Activated CD8-positive, alpha-beta memory T cell treated with anti-CD3 and anti-CD28 coated beads, Interleukin-2, amount 10 ng/mL, durations not matched to agents 7 days and 5 days (primary cell): ENCODE measurements around the gene RNLS. TPM values are rescaled to one million over a fixed set of nuclear protein-coding genes. Genes with fewer than 3 reads are reported as not detected.

ENCODE experiments used
- ATAC-seq: fragments of 150-1000 bp; cut with Tn5 transposase; one replicate; pipeline ENCODE4 v1.10.0; 2021; ENCODE audit warnings: moderate library complexity
- CTCF ChIA-PET: fragments of 350-600 bp; sonication (Branson Sonifier 250); formaldehyde crosslinking; loops from one replicate; lab custom pipeline; 2021; ENCODE audit warnings: antibody characterized with exemption; lab: Charles Lee
- DNase-seq: peaks from one replicate; pipeline ENCODE4 v3.0.0-alpha.2; 2020
- H3K27ac Mint-ChIP-seq: one replicate; pipeline ENCODE4 v1.8.0; 2021; ENCODE audit warnings: mild to moderate bottlenecking, mixed read lengths
- H3K27me3 Mint-ChIP-seq: one replicate; pipeline ENCODE4 v1.8.0; 2021; ENCODE audit warnings: mixed read lengths
- H3K36me3 Mint-ChIP-seq: one replicate; pipeline ENCODE4 v1.8.0; 2021; ENCODE audit warnings: mild to moderate bottlenecking, mixed read lengths
- H3K4me1 Mint-ChIP-seq: one replicate; pipeline ENCODE4 v1.8.0; 2021; ENCODE audit warnings: mixed read lengths
- H3K4me3 Mint-ChIP-seq: one replicate; pipeline ENCODE4 v1.8.0; 2021; ENCODE audit warnings: mild to moderate bottlenecking, moderate library complexity, mixed read lengths
- H3K9me3 Mint-ChIP-seq: one replicate; pipeline ENCODE4 v1.8.0; 2022; ENCODE audit warnings: low read depth, mixed read lengths
- total RNA-seq, 2 experiments: library from RNA; stranded (reverse); gene quantifications; one replicate each; pipeline ENCODE4 v1.2.3, GENCODE V29; 2021

RNLS gene
- total RNA-seq, 2 experiments from 2014 or later, result 2.9 to 3.7 TPM

- no peaks in the 10 kb centered on the region for H3K9me3 Mint-ChIP-seq
- H3K27ac Mint-ChIP-seq, result no peak overlapping the region
- H3K27me3 Mint-ChIP-seq, result no peaks in the 10 kb centered on the region
Measured at GRCh38 chr10:88336334-88336733, 246.8 kb downstream of the RNLS start.

GRCh38 chr10:88333248-88333630, 249.9 kb downstream of the RNLS start:
- H3K4me3 Mint-ChIP-seq, result no peak overlapping the region
- no peak for ATAC-seq

More at GRCh38 chr10:88336334-88336733, 246.8 kb downstream of the RNLS start:
- DNase-seq (no peak), ATAC-seq (no peak)
- Mint-ChIP-seq H3K36me3 (peaks cover 3% of the 10 kb centered on the region), H3K4me1 (peaks cover 11% of the 10 kb centered on the region), H3K4me3 (no peak overlapping the region)
- CTCF ChIA-PET, result no interaction called here

GRCh38 chr10:88332503-88333247, 250.4 kb downstream of the RNLS start:
- peaks cover 11% of the 10 kb centered on the region for H3K4me1 Mint-ChIP-seq
- CTCF ChIA-PET, result no interaction called here
- peaks cover 5% of the 10 kb centered on the region for H3K36me3 Mint-ChIP-seq
- no peaks in the 10 kb centered on the region for H3K9me3 Mint-ChIP-seq
- ATAC-seq, result no peak
- no peak for DNase-seq
- no peaks in the 10 kb centered on the region for H3K27me3 Mint-ChIP-seq
- H3K27ac Mint-ChIP-seq, result no peak overlapping the region
- no peak overlapping the region for H3K4me3 Mint-ChIP-seq

More at GRCh38 chr10:88333248-88333630, 249.9 kb downstream of the RNLS start:
- Mint-ChIP-seq H3K9me3 (no peaks in the 10 kb centered on the region), H3K36me3 (peaks cover 6% of the 10 kb centered on the region), H3K27me3 (no peaks in the 10 kb centered on the region), H3K27ac (no peak overlapping the region), H3K4me1 (peaks cover 11% of the 10 kb centered on the region)
- DNase-seq, result no peak
- CTCF ChIA-PET, result no interaction called here

- H3K4me1 Mint-ChIP-seq, result peaks cover 11% of the 10 kb centered on the region
- no peak overlapping the region for H3K4me3 Mint-ChIP-seq
- no peak overlapping the region for H3K27ac Mint-ChIP-seq
- H3K27me3 Mint-ChIP-seq, result no peaks in the 10 kb centered on the region
- H3K36me3 Mint-ChIP-seq, result peaks cover 7% of the 10 kb centered on the region
- CTCF ChIA-PET, result interaction anchor here (1.3 kb wide), 1 partner anchor 25 kb away, joined by 3 read pairs; no protein-coding TSS in a partner anchor
- no peaks in the 10 kb centered on the region for H3K9me3 Mint-ChIP-seq
- ATAC-seq (no peak), DNase-seq (no peak)
Measured at GRCh38 chr10:88330174-88330573, 252.9 kb downstream of the RNLS start.

- DNase-seq, result no peak
- no peak overlapping the region for H3K4me3 Mint-ChIP-seq
- no peak for ATAC-seq
- H3K9me3 Mint-ChIP-seq, result peaks cover 21% of the 10 kb centered on the region
- H3K27me3 Mint-ChIP-seq, result no peaks in the 10 kb centered on the region
- H3K27ac Mint-ChIP-seq, result no peak overlapping the region
- CTCF ChIA-PET, result no interaction called here
- H3K4me1 Mint-ChIP-seq, result no peaks in the 10 kb centered on the region
- peaks cover 39% of the 10 kb centered on the region for H3K36me3 Mint-ChIP-seq
Measured at GRCh38 chr10:88322324-88323063, 260.6 kb downstream of the RNLS start.

- DNase-seq (no peak), ATAC-seq (no peak)
- Mint-ChIP-seq H3K9me3 (peaks cover 21% of the 10 kb centered on the region), H3K4me1 (no peaks in the 10 kb centered on the region), H3K27me3 (no peaks in the 10 kb centered on the region), H3K4me3 (no peak overlapping the region), H3K36me3 (peaks cover 43% of the 10 kb centered on the region), H3K27ac (no peak overlapping the region)
- CTCF ChIA-PET, result interaction anchor here (0.6 to 1.0 kb wide), 2 partner anchors 12 to 1107 kb away, joined by 3 to 4 read pairs; no protein-coding TSS in a partner anchor
Measured at GRCh38 chr10:88319960-88320517, 263.1 kb downstream of the RNLS start.

- Mint-ChIP-seq H3K9me3 (peaks cover 21% of the 10 kb centered on the region), H3K27me3 (no peaks in the 10 kb centered on the region), H3K4me1 (peaks cover under 1% of the 10 kb centered on the region), H3K4me3 (no peak overlapping the region), H3K27ac (no peak overlapping the region), H3K36me3 (peaks cover 43% of the 10 kb centered on the region)
- no peak for DNase-seq
- CTCF ChIA-PET, result no interaction called here
- no peak for ATAC-seq
Measured at GRCh38 chr10:88318803-88319202, 264.3 kb downstream of the RNLS start.

GRCh38 chr10:88317099-88317498, 266.0 kb downstream of the RNLS start:
- peaks cover 21% of the 10 kb centered on the region for H3K9me3 Mint-ChIP-seq
- H3K4me3 Mint-ChIP-seq, result no peak overlapping the region
- H3K36me3 Mint-ChIP-seq, result peaks cover 43% of the 10 kb centered on the region
- H3K27me3 Mint-ChIP-seq, result no peaks in the 10 kb centered on the region
- H3K4me1 Mint-ChIP-seq, result peaks cover 5% of the 10 kb centered on the region
- H3K27ac Mint-ChIP-seq, result no peak overlapping the region
- CTCF ChIA-PET, result no interaction called here
- no peak for ATAC-seq
- DNase-seq, result no peak

- Mint-ChIP-seq H3K36me3 (peaks cover 40% of the 10 kb centered on the region), H3K4me3 (no peak overlapping the region), H3K27ac (no peak overlapping the region), H3K27me3 (no peaks in the 10 kb centered on the region), H3K4me1 (peaks cover 5% of the 10 kb centered on the region), H3K9me3 (peaks cover 20% of the 10 kb centered on the region)
- DNase-seq (no peak), ATAC-seq (no peak)
- CTCF ChIA-PET, result no interaction called here
Measured at GRCh38 chr10:88316292-88316861, 266.7 kb downstream of the RNLS start.

- peaks cover 15% of the 10 kb centered on the region for H3K9me3 Mint-ChIP-seq
- no peak overlapping the region for H3K4me3 Mint-ChIP-seq
- H3K27ac Mint-ChIP-seq, result no peak overlapping the region
- DNase-seq, result no peak
- H3K27me3 Mint-ChIP-seq, result no peaks in the 10 kb centered on the region
- peaks cover 5% of the 10 kb centered on the region for H3K4me1 Mint-ChIP-seq
- H3K36me3 Mint-ChIP-seq, result peaks cover 34% of the 10 kb centered on the region
- CTCF ChIA-PET, result no interaction called here
- ATAC-seq, result no peak
Measured at GRCh38 chr10:88315755-88316154, 267.4 kb downstream of the RNLS start.

- Mint-ChIP-seq H3K4me3 (no peak overlapping the region), H3K27me3 (no peaks in the 10 kb centered on the region), H3K27ac (no peak overlapping the region), H3K36me3 (peaks cover 21% of the 10 kb centered on the region), H3K4me1 (peaks cover 5% of the 10 kb centered on the region), H3K9me3 (peaks cover 3% of the 10 kb centered on the region)
- ATAC-seq (no peak), DNase-seq (no peak)
- CTCF ChIA-PET, result no interaction called here
Measured at GRCh38 chr10:88314362-88314761, 268.8 kb downstream of the RNLS start.

- H3K4me1 Mint-ChIP-seq, result peaks cover 5% of the 10 kb centered on the region
- H3K9me3 Mint-ChIP-seq, result peaks cover under 1% of the 10 kb centered on the region
- CTCF ChIA-PET, result no interaction called here
- no peak overlapping the region for H3K4me3 Mint-ChIP-seq
- no peak overlapping the region for H3K27ac Mint-ChIP-seq
- ATAC-seq (no peak), DNase-seq (no peak)
- H3K36me3 Mint-ChIP-seq, result peaks cover 16% of the 10 kb centered on the region
- no peaks in the 10 kb centered on the region for H3K27me3 Mint-ChIP-seq
Measured at GRCh38 chr10:88313878-88314277, 269.2 kb downstream of the RNLS start.

GRCh38 chr10:88312855-88313254, 270.3 kb downstream of the RNLS start:
- H3K36me3 Mint-ChIP-seq, result peaks cover 12% of the 10 kb centered on the region
- H3K27me3 Mint-ChIP-seq, result no peaks in the 10 kb centered on the region
- H3K9me3 Mint-ChIP-seq, result no peaks in the 10 kb centered on the region
- CTCF ChIA-PET, result no interaction called here
- no peak for DNase-seq
- H3K27ac Mint-ChIP-seq, result no peak overlapping the region
- ATAC-seq, result no peak
- no peak overlapping the region for H3K4me3 Mint-ChIP-seq
- peaks cover 5% of the 10 kb centered on the region for H3K4me1 Mint-ChIP-seq
